Measurements from ENCODE around the gene PANK1. TPM values are rescaled to one million over a fixed set of nuclear protein-coding genes. Genes with fewer than 3 reads are reported as not detected.

Gene PANK1
- total RNA-seq, 1 experiment from 2014 or later = 8.1 TPM

DNA sequence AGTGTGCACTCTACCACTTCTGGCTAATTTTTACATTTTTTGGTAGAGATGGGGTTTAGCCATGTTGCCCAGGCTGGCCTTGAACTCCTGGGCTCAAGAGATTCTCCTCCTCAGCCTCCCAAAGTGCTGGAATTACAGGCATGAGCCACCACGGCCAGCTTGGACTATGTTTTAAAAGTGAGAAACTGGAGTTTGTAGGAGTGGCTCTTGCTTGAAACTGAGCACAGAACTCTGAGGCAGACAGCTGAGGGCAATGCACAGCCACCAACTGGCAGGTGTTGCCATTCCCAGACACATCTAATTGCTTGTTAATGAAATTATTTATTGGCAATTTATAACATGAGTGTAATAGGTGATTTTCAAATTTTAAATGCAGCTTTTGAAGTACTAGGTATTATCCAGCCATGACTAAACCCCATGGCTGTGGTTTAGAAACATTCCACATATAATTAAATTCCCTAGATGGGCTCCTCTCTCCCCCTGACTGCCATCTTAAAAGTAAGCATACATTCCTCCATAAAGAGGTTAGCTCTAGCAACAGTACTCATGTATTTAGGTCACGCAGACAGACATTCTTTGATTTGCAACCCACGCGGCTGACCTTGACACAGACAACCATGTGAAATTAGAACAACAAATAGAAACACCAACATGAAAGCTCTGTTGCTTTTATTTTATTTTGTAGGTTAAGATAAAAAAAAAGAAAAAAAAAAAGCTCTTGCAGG is 19.8 kb downstream of the PANK1 start:
- no peak for DNase-seq
- TF ChIP-seq, protein P1, sequence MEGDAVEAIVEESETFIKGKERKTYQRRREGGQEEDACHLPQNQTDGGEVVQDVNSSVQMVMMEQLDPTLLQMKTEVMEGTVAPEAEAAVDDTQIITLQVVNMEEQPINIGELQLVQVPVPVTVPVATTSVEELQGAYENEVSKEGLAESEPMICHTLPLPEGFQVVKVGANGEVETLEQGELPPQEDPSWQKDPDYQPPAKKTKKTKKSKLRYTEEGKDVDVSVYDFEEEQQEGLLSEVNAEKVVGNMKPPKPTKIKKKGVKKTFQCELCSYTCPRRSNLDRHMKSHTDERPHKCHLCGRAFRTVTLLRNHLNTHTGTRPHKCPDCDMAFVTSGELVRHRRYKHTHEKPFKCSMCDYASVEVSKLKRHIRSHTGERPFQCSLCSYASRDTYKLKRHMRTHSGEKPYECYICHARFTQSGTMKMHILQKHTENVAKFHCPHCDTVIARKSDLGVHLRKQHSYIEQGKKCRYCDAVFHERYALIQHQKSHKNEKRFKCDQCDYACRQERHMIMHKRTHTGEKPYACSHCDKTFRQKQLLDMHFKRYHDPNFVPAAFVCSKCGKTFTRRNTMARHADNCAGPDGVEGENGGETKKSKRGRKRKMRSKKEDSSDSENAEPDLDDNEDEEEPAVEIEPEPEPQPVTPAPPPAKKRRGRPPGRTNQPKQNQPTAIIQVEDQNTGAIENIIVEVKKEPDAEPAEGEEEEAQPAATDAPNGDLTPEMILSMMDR (conservative IDR thresholded peaks at IDR 0.05) = no peak
- TF ChIP-seq EZH2 (IDR thresholded peaks at IDR 0.05; ENCODE audit: low read depth) = no peak
- H3K4me2 ChIP-seq = no peak overlapping the region
- no peaks in the 10 kb centered on the region for H3K27me3 ChIP-seq (ENCODE audit: insufficient read depth, low read depth)
- H3K27ac ChIP-seq = no peak overlapping the region
- 0 out of 2 replicates have a peak, but pooled peaks cover 3% of the 10 kb centered on the region for H3K79me2 ChIP-seq (ENCODE audit: low read depth)
- no peak overlapping the region for H2AFZ ChIP-seq
- H4K20me1 ChIP-seq (ENCODE audit: insufficient read depth) = no peaks in the 10 kb centered on the region
- H3K4me1 ChIP-seq (replicated peaks; ENCODE audit: insufficient read depth) = no peaks in the 10 kb centered on the region
- H3K9me2 ChIP-seq (ENCODE audit: insufficient read depth) = no peaks in the 10 kb centered on the region
- BruUV-seq (replicated peaks) = no TSS peak
- no peaks in the 10 kb centered on the region for H3K36me3 ChIP-seq (ENCODE audit: low read depth)
- ChIA-PET CTCF (no interaction called here), POLR2A (ENCODE audit: unreplicated experiment) (interaction anchor here (0.6 kb wide), 1 partner anchor 18 kb away, joined by 3 read pairs; no protein-coding TSS in a partner anchor)
- no peaks in the 10 kb centered on the region for H3F3A ChIP-seq (ENCODE audit: insufficient read depth, low read depth)
- no peak overlapping the region for H3K4me3 ChIP-seq
- intact Hi-C loops (cut with micrococcal nuclease; ENCODE audit: unreplicated experiment) = no loop called here
- H3K9me3 ChIP-seq (ENCODE audit: insufficient read depth, low read depth) = no peaks in the 10 kb centered on the region; the same call in 1 of the 2 replicates

DNA sequence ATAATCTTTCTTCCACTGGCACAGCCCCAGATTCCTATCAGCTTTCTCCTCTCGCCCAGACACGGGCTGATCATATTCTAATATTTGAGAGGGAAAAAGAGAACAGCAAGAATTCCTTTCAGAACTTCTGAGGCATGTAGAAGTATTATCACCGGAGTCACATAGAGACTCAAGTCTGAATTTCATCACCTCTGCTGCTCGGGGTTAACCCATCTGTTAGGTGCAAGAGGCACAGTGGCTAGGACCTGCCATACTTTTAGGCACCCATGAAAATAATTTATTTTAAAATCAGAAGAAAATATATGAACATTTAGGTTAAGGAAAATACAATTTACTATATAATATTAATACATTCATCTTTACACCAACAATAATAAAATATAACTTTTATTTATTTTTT is 21.0 kb downstream of the PANK1 start:
- POLR2A ChIA-PET (ENCODE audit: unreplicated experiment) = no interaction called here
- Histone ChIP-seq H3K4me3 (no peak overlapping the region), H4K20me1 (ENCODE audit: insufficient read depth) (no peaks in the 10 kb centered on the region)

DNA sequence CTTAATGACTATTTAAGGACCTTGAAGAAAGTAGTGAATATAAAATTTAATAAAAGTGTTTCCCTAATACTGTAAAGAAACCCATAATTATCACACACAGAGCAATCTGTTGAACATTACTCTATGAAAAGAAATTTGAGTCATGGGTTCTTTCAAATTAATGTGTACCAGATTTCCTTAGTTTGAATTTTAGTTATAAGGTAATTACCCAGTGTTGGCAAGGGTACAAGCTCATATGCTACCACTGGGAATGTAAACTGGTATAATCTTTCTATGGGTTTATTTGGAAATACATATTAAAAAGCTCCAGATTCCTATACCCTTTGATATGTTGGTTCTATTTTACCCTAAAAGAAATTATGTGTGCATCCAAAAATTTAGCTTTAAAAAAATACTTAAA is 22.9 kb downstream of the PANK1 start:
- ChIA-PET POLR2A (ENCODE audit: unreplicated experiment) (no interaction called here), CTCF (no interaction called here)
- Histone ChIP-seq H4K20me1 (ENCODE audit: insufficient read depth) (no peaks in the 10 kb centered on the region), H3K27ac (no peak overlapping the region), H3K4me2 (no peak overlapping the region), H3F3A (ENCODE audit: insufficient read depth, low read depth) (no peaks in the 10 kb centered on the region), H3K9me3 (ENCODE audit: insufficient read depth, low read depth) (no peaks in the 10 kb centered on the region; the same call in 1 of the 2 replicates), H3K27me3 (ENCODE audit: insufficient read depth, low read depth) (no peaks in the 10 kb centered on the region), H3K9me2 (ENCODE audit: insufficient read depth) (no peaks in the 10 kb centered on the region), H3K4me3 (no peak overlapping the region), H2AFZ (no peak overlapping the region), H3K79me2 (ENCODE audit: low read depth) (no peaks in the 10 kb centered on the region), H3K36me3 (ENCODE audit: low read depth) (no peaks in the 10 kb centered on the region), H3K4me1 (replicated peaks; ENCODE audit: insufficient read depth) (no peaks in the 10 kb centered on the region)
- intact Hi-C loops (cut with micrococcal nuclease; ENCODE audit: unreplicated experiment) = no loop called here
- no peak for DNase-seq
- no peak for TF ChIP-seq EZH2 (IDR thresholded peaks at IDR 0.05; ENCODE audit: low read depth)
- TF ChIP-seq, protein P1 (conservative IDR thresholded peaks at IDR 0.05) = no peak
- no TSS peak for BruUV-seq (replicated peaks)

More for the DNA sequence above, 21.0 kb downstream of the PANK1 start:
- Histone ChIP-seq H3K36me3 (ENCODE audit: low read depth) (no peaks in the 10 kb centered on the region), H3K4me1 (replicated peaks; ENCODE audit: insufficient read depth) (no peaks in the 10 kb centered on the region), H3K4me2 (no peak overlapping the region), H3K27me3 (ENCODE audit: insufficient read depth, low read depth) (no peaks in the 10 kb centered on the region), H3K27ac (no peak overlapping the region), H3K79me2 (ENCODE audit: low read depth) (0 out of 2 replicates have a peak, but pooled peaks cover 3% of the 10 kb centered on the region), H3K9me2 (ENCODE audit: insufficient read depth) (no peaks in the 10 kb centered on the region), H2AFZ (no peak overlapping the region), H3K9me3 (ENCODE audit: insufficient read depth, low read depth) (no peaks in the 10 kb centered on the region; the same call in 1 of the 2 replicates), H3F3A (ENCODE audit: insufficient read depth, low read depth) (no peaks in the 10 kb centered on the region)
- intact Hi-C loops (cut with micrococcal nuclease; ENCODE audit: unreplicated experiment) = no loop called here
- CTCF ChIA-PET = no interaction called here
- no TSS peak for BruUV-seq (replicated peaks)
- no peak for DNase-seq
- TF ChIP-seq, protein P1 (conservative IDR thresholded peaks at IDR 0.05) = no peak
- no peak for TF ChIP-seq EZH2 (IDR thresholded peaks at IDR 0.05; ENCODE audit: low read depth)

Data from PC-9 (cell line).